Placental pericyte (primary cell): ENCODE measurements around the gene MAP3K1. TPM values are rescaled to one million over a fixed set of nuclear protein-coding genes. Genes with fewer than 3 reads are reported as not detected.

Source experiments
- total RNA-seq: library from RNA; depleted of rRNA; stranded (reverse); fragments of >200 nt; gene quantifications from 2 replicates; pipeline ENCODE4 v1.2.3, GENCODE V29; 2012

The MAP3K1 gene
- total RNA-seq, result 10.9 and 11.2 TPM in 2 replicates

DNA sequence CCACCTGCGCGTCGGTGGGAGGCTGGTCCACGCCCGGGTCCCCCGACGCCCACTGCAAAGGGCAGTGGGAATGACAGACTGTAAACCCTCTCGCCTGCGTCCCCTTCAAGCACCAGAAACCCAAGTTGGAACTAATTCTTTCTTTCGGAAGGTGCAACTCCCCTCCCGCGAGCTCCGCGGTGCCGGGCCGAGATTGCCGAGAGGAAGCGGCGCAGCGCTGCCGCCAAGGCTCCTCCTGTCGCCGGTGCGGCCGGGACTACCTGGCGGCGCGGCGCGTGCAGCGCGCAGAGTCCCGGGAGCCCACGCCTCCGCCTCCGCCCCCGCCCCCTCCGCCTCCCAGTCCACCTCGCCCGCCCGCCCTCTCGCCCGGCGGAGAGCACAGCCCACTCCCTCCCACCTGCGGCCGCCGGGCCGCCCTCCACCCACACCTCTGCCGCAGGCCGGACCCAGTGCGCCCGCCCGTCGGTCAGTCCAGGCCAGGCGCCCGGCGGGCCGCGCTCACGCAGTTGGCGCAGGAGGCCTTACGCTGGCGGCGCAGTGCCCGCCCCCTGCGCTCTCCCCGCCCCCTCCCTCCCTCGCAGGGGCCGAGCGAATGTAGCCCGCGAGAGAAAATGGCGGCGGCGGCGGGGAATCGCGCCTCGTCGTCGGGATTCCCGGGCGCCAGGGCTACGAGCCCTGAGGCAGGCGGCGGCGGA, at the start of gene MAP3K1:
Gene MAP3K1 (plus strand): TSS at position 587 of the 695 bp plus-strand sequence. CDS start 25 bp downstream, at position 612.

DNA sequence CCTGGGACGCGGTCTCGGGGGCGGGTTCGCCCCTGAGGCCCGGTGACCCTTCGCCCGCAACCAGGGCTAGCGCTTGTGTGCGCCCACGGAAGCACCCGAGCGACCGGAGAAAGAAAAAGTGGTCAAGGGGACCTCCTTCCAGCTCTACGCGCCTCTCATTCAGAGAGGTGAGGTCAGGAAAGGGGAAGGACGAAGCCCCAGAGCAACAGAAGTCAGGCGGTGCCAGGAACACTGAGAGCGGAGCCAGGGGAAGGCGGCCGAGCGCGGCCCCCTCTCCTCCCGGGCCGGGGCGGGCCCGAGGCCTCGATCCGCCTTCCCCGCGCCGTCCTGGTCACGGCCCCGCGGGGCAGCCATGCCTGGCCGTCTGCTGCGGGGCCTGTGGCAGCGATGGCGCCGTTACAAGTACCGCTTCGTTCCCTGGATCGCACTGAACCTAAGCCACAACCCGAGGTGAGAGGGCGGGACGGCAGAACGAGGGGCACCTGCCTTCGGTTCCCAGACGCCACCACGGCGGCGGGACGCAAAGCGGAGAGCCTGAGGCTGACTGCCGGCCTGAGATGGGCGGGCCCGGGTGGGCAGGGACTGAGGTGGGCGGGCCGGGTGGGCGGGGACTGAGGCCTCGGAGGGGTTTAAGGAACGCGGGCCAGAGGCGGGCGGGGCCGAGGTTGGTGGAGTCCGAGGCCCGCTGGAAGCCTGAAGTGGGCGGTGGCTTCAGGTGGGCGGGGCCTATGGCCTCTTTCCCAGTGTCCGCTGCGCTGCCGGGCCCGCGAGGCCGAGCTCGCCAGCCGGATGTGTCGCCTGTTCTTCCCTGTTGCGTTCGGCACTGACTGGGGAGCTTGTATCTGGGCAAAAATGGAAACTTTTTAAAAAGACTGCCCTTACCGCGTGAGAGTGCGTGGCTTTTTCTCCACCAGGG, 94.2 kb downstream of the MAP3K1 start, which contains the start of gene SETD9:
Gene SETD9 (plus strand): TSS at position 303 of the 916 bp plus-strand sequence. CDS start 50 bp downstream, at position 353.

Other genes starting within 250 kb of the MAP3K1 start
- gene SETD9, start 94.0 kb downstream of the MAP3K1 start, total RNA-seq, result 8.1 and 10.5 TPM in 2 replicates
- 17.3 and 20.0 TPM in 2 replicates for gene MIER3, start 136.6 kb downstream of the MAP3K1 start, total RNA-seq